GM13976 (cell line): Measurements from ENCODE around the gene MLYCD.

ENCODE experiments used
- DNase-seq: peaks from one replicate; pipeline ENCODE4 v3.0.0; 2012; ENCODE audit warnings: low spot score
- in situ Hi-C: fragments of 300-500 bp; cut with MboI; formaldehyde crosslinking; loops from one replicate; pipeline ENCODE4 v1.12.0; 2022; ENCODE audit warnings: low sequenced_read_pairs, mixed read lengths, inconsistent platforms; ENCODE audit not compliant: unreplicated experiment
- TF ChIP-seq, protein P1 (sequence below): IDR thresholded peaks from 2 replicates; pipeline ENCODE4 v1.5.1; 2012; ENCODE audit warnings: borderline replicate concordance, mild to moderate bottlenecking; ENCODE audit not compliant: insufficient read depth; ENCODE audit errors: extremely low read depth, missing control alignments, control extremely low read depth

The MLYCD gene

DNA sequence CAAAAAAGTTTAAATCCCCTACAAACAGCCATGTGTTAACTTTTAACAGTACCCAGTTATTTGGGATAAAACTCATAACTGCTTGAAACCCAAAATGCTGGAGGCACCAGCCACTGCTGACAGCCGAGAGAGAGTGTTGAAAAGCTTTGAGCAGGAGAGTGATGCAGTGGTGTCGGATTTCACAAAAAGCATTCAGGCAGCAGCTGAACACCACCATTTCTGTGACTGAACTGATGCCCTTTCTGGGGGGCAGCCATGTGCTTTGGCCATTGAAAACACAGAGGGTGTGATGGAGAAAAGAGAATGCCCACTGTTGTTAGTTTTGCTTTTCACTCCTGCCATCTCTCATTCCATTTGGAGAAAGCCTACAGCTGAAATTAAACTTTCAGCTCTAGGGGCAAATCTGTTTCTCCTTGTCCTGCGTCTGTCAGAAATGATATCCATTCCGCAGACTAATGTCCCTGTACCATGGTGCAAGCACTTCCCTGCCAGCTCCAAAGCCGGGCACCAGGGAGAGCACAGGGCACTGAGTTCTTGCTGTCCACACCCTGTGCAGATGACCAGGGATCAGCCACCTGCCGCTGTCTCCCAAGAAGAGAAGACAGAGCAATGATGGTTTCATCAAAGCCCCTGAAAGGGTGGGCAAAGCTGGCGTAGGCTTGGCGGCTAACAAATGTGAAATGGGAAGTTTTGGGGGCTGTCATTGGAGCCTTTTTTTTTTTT is 16.6 kb upstream of the MLYCD start:
- in situ Hi-C loops, result no loop called here
- TF ChIP-seq, protein P1, sequence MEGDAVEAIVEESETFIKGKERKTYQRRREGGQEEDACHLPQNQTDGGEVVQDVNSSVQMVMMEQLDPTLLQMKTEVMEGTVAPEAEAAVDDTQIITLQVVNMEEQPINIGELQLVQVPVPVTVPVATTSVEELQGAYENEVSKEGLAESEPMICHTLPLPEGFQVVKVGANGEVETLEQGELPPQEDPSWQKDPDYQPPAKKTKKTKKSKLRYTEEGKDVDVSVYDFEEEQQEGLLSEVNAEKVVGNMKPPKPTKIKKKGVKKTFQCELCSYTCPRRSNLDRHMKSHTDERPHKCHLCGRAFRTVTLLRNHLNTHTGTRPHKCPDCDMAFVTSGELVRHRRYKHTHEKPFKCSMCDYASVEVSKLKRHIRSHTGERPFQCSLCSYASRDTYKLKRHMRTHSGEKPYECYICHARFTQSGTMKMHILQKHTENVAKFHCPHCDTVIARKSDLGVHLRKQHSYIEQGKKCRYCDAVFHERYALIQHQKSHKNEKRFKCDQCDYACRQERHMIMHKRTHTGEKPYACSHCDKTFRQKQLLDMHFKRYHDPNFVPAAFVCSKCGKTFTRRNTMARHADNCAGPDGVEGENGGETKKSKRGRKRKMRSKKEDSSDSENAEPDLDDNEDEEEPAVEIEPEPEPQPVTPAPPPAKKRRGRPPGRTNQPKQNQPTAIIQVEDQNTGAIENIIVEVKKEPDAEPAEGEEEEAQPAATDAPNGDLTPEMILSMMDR, result no peak
- no peak for DNase-seq

DNA sequence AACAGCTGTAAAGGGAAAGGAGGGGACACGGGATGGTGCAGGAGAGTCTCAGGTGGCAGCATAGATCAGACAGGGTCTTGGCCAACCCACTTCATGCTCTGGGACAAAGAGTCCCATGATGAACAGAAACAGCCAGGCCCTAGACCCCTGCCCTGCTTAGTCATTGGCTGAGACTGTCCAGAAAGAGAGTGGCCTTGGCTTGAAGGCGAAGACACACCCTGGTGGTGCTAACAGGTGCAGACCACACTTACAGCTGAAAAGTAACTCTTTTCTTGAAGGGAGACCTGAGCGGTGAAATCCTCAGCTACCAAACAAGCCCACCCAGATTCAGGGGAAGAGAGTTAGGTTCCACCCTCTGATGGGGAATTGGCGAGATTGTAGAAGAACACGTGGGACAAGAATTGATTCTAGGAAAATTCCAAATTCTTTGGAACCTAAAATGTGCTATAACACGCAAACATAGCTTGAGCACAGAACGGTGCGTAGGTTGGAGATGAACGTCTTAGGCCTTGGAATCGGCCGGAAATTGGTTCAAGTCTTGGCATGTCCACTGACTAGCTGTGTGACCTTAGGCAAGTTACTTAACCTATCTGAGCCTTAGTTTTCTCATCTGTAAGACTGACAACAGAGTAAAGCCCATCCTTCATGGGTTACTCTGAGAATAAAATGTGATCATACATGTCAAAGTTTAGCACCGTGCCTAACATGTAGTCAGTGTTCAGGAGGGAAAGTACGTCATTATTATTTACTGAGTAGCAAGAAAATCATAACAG is 12.5 kb upstream of the MLYCD start:
- DNase-seq, result no peak
- in situ Hi-C loops, result no loop called here
- TF ChIP-seq, protein P1, result no peak

DNA sequence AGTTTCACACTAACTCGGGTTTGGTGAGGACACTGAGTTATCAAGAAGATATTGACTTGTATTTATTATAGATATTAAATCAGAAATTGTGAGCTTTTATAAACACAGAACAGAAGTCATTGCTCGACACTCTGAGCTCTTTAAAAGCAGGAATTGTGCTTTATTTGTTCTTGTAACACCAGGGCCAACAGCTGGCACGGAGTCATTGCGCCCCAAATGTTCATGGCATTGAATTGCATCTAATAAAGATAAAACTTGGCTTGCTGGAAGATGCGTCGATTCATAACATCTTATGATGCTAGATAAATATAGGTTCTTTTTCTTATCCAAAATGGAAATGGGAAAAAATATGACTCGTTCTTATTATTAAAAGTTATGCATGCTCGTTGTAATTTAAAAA is 11.8 kb upstream of the MLYCD start:
- no peak for DNase-seq
- TF ChIP-seq, protein P1, result peak; percentile 11
- in situ Hi-C loops, result no loop called here

DNA sequence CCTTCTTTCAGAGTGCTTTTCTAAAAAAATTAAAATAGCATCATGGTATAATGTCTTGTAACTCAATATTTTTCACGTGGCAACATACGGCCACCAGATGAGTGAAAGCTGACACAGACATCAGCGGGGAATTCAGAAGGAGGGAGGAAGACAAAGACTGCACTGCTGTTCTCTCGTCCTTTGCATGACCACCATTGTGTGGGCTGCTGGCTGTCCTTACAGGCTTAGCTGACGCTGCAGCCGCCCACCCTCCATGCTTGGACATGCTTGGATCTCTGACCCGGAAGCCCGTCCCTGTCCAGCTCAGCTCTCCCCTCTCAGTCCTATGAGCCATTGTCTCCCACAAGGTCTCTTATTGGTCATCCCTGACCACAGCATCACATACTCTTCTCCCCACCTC is 11.4 kb upstream of the MLYCD start:
- DNase-seq, result no peak
- TF ChIP-seq, protein P1, result no peak
- in situ Hi-C loops, result no loop called here

DNA sequence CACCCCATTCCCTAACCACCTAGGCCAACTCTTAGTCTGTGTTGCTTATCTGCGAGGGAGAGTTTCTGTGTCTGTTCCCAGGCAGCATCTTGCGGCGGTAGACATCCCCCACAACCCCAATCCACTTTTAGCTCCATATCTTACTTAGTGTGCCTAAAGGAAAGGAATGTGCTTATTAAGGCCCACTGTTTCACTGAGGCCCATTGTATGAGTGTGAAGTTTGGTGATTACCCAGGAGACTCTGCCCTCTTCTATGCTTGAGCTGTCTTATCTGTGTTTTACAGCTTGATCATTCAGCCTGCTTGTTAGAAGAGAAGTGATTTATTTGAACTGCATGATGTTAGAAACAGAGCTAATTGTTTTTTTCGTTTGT is 10.3 kb upstream of the MLYCD start:
- no peak for DNase-seq
- in situ Hi-C loops, result no loop called here
- TF ChIP-seq, protein P1, result no peak

DNA sequence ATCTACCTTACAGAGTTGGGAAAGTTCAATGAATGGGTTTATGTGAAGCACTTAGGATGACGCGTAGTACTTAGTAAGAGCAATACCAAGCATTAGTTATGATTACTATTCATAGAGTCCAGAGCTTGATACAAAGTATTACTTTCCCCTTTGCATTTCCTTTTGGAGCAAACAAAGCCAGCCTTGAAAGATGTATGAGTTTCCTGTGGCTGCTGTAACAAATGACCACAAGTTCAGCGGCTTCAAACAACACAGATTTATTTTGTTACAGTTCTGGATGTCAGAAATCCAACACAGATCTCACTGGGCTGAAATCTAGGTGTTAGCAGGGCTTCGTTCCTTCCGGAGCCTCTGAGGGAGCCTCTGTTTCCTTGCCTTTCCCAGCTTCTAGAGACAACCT is 8.6 kb upstream of the MLYCD start:
- no peak for DNase-seq
- TF ChIP-seq, protein P1, result no peak
- in situ Hi-C loops, result no loop called here
